ENCODE measurements around the gene PIBF1. TPM values are rescaled to one million over a fixed set of nuclear protein-coding genes. Genes with fewer than 3 reads are reported as not detected.

The PIBF1 gene
- total RNA-seq, 1 experiment from 2014 or later: 4.8 TPM

- Histone ChIP-seq H3K27ac (ENCODE audit: low read length) (peak overlapping the region; percentile 79), H3K79me2 (ENCODE audit: low read length) (peaks cover 95% of the 10 kb centered on the region), H3K36me3 (ENCODE audit: low read depth, low read length) (peaks cover 67% of the 10 kb centered on the region), H3K27me3 (ENCODE audit: low read length) (no peaks in the 10 kb centered on the region), H3K4me2 (ENCODE audit: low read length) (peak overlapping the region; percentile 89), H3K4me1 (ENCODE audit: insufficient read depth, low read length) (peaks cover 49% of the 10 kb centered on the region), H3K9me2 (replicated peaks; ENCODE audit: low read length) (no peaks in the 10 kb centered on the region), H3K9me3 (ENCODE audit: low read length) (no peaks in the 10 kb centered on the region), H3K4me3 (ENCODE audit: low read length) (peak overlapping the region; percentile 97), H4K20me1 (ENCODE audit: low read length) (peaks cover 66% of the 10 kb centered on the region), H3K9ac (ENCODE audit: low read length) (peak overlapping the region; percentile 93; the same call in 1 of the 2 replicates), H3F3A (ENCODE audit: low read length, unreplicated experiment) (no peaks in the 10 kb centered on the region), H2AFZ (ENCODE audit: low read length) (no peak overlapping the region)
- intact Hi-C loops (cut with micrococcal nuclease): no loop called here
- ATAC-seq: no peak
- BruUV-seq (replicated peaks): no TSS peak
- POLR2A ChIA-PET (ENCODE audit: unreplicated experiment): no interaction called here
- TF ChIP-seq EZH2 (IDR thresholded peaks at IDR 0.05; ENCODE audit: low read length, unreplicated experiment) (no peak), CTCF (conservative IDR thresholded peaks at IDR 0.05; ENCODE audit: low read depth, low read length) (no peak), EZH2phosphoT487 (IDR thresholded peaks at IDR 0.05; ENCODE audit: borderline replicate concordance, low read length) (no peak)
- CTCF ChIA-PET: interaction anchor here (0.5 kb wide), 1 partner anchor 253 kb away, joined by 4 read pairs; no protein-coding TSS in a partner anchor
- DNase-seq: peak; percentile 1
These were observed 280.5 kb downstream of the PIBF1 start for GRCh38 chr13:73062468-73062867.

- ChIA-PET POLR2A (ENCODE audit: unreplicated experiment) (interaction anchor here (0.6 kb wide), 1 partner anchor 185 kb away, joined by 7 read pairs; no protein-coding TSS in a partner anchor), CTCF (interaction anchor here (0.5 kb wide), 1 partner anchor 254 kb away, joined by 4 read pairs; no protein-coding TSS in a partner anchor)
- H3K27me3 ChIP-seq (ENCODE audit: low read length): no peaks in the 10 kb centered on the region
- TF ChIP-seq EZH2phosphoT487 (IDR thresholded peaks at IDR 0.05; ENCODE audit: borderline replicate concordance, low read length): no peak
- TF ChIP-seq CTCF (conservative IDR thresholded peaks at IDR 0.05; ENCODE audit: low read depth, low read length): no peak
- no peak for TF ChIP-seq EZH2 (IDR thresholded peaks at IDR 0.05; ENCODE audit: low read length, unreplicated experiment)
- H3K9ac ChIP-seq (ENCODE audit: low read length): peak overlapping the region; percentile 93; the same call in 1 of the 2 replicates
- H4K20me1 ChIP-seq (ENCODE audit: low read length): peaks cover 66% of the 10 kb centered on the region
- peaks cover 72% of the 10 kb centered on the region for H3K36me3 ChIP-seq (ENCODE audit: low read depth, low read length)
- peak overlapping the region; percentile 79 for H3K27ac ChIP-seq (ENCODE audit: low read length)
- peaks cover 96% of the 10 kb centered on the region for H3K79me2 ChIP-seq (ENCODE audit: low read length)
- no peaks in the 10 kb centered on the region for H3K9me3 ChIP-seq (ENCODE audit: low read length)
- no peak for ATAC-seq
- H3K4me3 ChIP-seq (ENCODE audit: low read length): peak overlapping the region; percentile 97
- DNase-seq: peak; percentile 64
- no peak overlapping the region for H2AFZ ChIP-seq (ENCODE audit: low read length)
- H3F3A ChIP-seq (ENCODE audit: low read length, unreplicated experiment): no peaks in the 10 kb centered on the region
- H3K4me1 ChIP-seq (ENCODE audit: insufficient read depth, low read length): peaks cover 51% of the 10 kb centered on the region
- no TSS peak for BruUV-seq (replicated peaks)
- intact Hi-C loops (cut with micrococcal nuclease): no loop called here
- H3K4me2 ChIP-seq (ENCODE audit: low read length): peak overlapping the region; percentile 89
- no peaks in the 10 kb centered on the region for H3K9me2 ChIP-seq (replicated peaks; ENCODE audit: low read length)
These were observed 281.2 kb downstream of the PIBF1 start for GRCh38 chr13:73063166-73063565.

GRCh38 chr13:73065036-73065435 is 283.1 kb downstream of the PIBF1 start:
- Histone ChIP-seq H3K4me1 (ENCODE audit: insufficient read depth, low read length) (peaks cover 68% of the 10 kb centered on the region), H3K27ac (ENCODE audit: low read length) (peak overlapping the region; percentile 79), H3K36me3 (ENCODE audit: low read depth, low read length) (peaks cover 79% of the 10 kb centered on the region), H3K9me2 (replicated peaks; ENCODE audit: low read length) (no peaks in the 10 kb centered on the region), H3K4me2 (ENCODE audit: low read length) (peak overlapping the region; percentile 89), H3F3A (ENCODE audit: low read length, unreplicated experiment) (no peaks in the 10 kb centered on the region), H2AFZ (ENCODE audit: low read length) (no peak overlapping the region), H4K20me1 (ENCODE audit: low read length) (peaks cover 66% of the 10 kb centered on the region), H3K4me3 (ENCODE audit: low read length) (peak overlapping the region; percentile 97), H3K79me2 (ENCODE audit: low read length) (peaks cover 99% of the 10 kb centered on the region), H3K9ac (ENCODE audit: low read length) (no peak overlapping the region), H3K27me3 (ENCODE audit: low read length) (no peaks in the 10 kb centered on the region), H3K9me3 (ENCODE audit: low read length) (no peaks in the 10 kb centered on the region)
- DNase-seq (no peak), ATAC-seq (no peak)
- no TSS peak for BruUV-seq (replicated peaks)
- POLR2A ChIA-PET (ENCODE audit: unreplicated experiment): no interaction called here
- no peak for TF ChIP-seq EZH2 (IDR thresholded peaks at IDR 0.05; ENCODE audit: low read length, unreplicated experiment)
- TF ChIP-seq CTCF (conservative IDR thresholded peaks at IDR 0.05; ENCODE audit: low read depth, low read length): no peak
- no peak for TF ChIP-seq EZH2phosphoT487 (IDR thresholded peaks at IDR 0.05; ENCODE audit: borderline replicate concordance, low read length)
- CTCF ChIA-PET: no interaction called here
- intact Hi-C loops (cut with micrococcal nuclease): no loop called here

Data from PC-3 (cell line).